SU-DHL-6 (cell line): ENCODE results near the gene FKRP.

ENCODE experiments used
- CTCF ChIP-seq: fragments of 200-600 bp; sonication (generic); IDR thresholded peaks from one replicate; pipeline ENCODE4 v1.5.1; 2017; ENCODE audit warnings: antibody characterized with exemption, mild to moderate bottlenecking, low read length, moderate library complexity; ENCODE audit not compliant: insufficient read depth, poor library complexity, severe bottlenecking
- EZH2phosphoT487 ChIP-seq: fragments of 200-600 bp; sonication (generic), shearing (Covaris generic); conservative IDR thresholded peaks from 2 replicates; pipeline ENCODE4 v1.6.1; 2018; ENCODE audit warnings: mild to moderate bottlenecking, antibody characterized with exemption, low read length, moderate library complexity, mixed read lengths

- TF ChIP-seq CTCF (no peak), EZH2phosphoT487 (no peak)
These were observed 15.6 kb downstream of the FKRP start for GRCh38 chr19:46761418-46761831.
